HepG2 (cell line): ENCODE results near the gene CCL4L2.

Experiments
- BRF2 ChIP-seq: sonication (generic); formaldehyde crosslinking; IDR thresholded peaks from 2 replicates; pipeline ENCODE4 v1.8.1; 2022; ENCODE audit warnings: mild to moderate bottlenecking, missing genetic modification reagents
- CTCF ChIP-seq: sonication (generic); formaldehyde crosslinking; IDR thresholded peaks from 2 replicates; pipeline ENCODE4 v1.5.0; 2020; ENCODE audit warnings: mild to moderate bottlenecking, missing genetic modification reagents, moderate library complexity
- IRF1 ChIP-seq: sonication (generic); formaldehyde crosslinking; IDR thresholded peaks from 2 replicates; pipeline ENCODE4 v1.4.0; 2020; ENCODE audit warnings: low read depth, mild to moderate bottlenecking, missing genetic modification reagents
- PHF8 ChIP-seq: sonication (generic); formaldehyde crosslinking; IDR thresholded peaks from 2 replicates; pipeline ENCODE4 v1.5.0; 2020; ENCODE audit warnings: missing genetic modification reagents
- POLR2A ChIP-seq, 2 experiments: IDR thresholded peaks; 2 replicates each; pipeline ENCODE4 v1.6.1; 2011; ENCODE audit warnings: low read depth in 2 of 2, low read length in 2 of 2, mild to moderate bottlenecking in 1 of 2, moderate library complexity in 1 of 2; ENCODE audit not compliant: insufficient read depth in 1 of 2
- RFX3 ChIP-seq: IDR thresholded peaks from 2 replicates; pipeline ENCODE4 v1.6.1; 2016; ENCODE audit warnings: missing biosample characterization, missing genetic modification reagents
- TAF1 ChIP-seq: sonication (generic); formaldehyde crosslinking; IDR thresholded peaks from 2 replicates; pipeline ENCODE4 v1.4.0; 2020; ENCODE audit warnings: missing genetic modification reagents
- TRIM24 ChIP-seq: sonication (generic); formaldehyde crosslinking; IDR thresholded peaks from 2 replicates; pipeline ENCODE4 v1.8.0; 2022; ENCODE audit warnings: mild to moderate bottlenecking, missing genetic modification reagents
- ZKSCAN8 ChIP-seq: IDR thresholded peaks from 2 replicates; pipeline ENCODE4 v1.6.1; 2016; ENCODE audit warnings: borderline replicate concordance, missing genetic modification reagents, missing compliant biosample characterization
- ZNF205 ChIP-seq: IDR thresholded peaks from 2 replicates; pipeline ENCODE4 v1.6.1; 2018; ENCODE audit warnings: missing biosample characterization, missing genetic modification reagents
- ZNF343 ChIP-seq: sonication (generic); formaldehyde crosslinking; IDR thresholded peaks from 2 replicates; pipeline ENCODE4 v1.4.0; 2020; ENCODE audit warnings: mild to moderate bottlenecking, missing genetic modification reagents
- ZNF503 ChIP-seq: sonication (generic); formaldehyde crosslinking; IDR thresholded peaks from 2 replicates; pipeline ENCODE4 v1.4.0; 2020; ENCODE audit warnings: missing genetic modification reagents
- ZNF770 ChIP-seq: sonication (generic); formaldehyde crosslinking; IDR thresholded peaks from 2 replicates; pipeline ENCODE4 v1.5.0; 2020; ENCODE audit warnings: mild to moderate bottlenecking, missing genetic modification reagents

GRCh38 chr17:36213695-36214094 is 2.8 kb downstream of the CCL4L2 start:
- no peak for TF ChIP-seq PHF8 (CRISPR knock-in tag)
- TF ChIP-seq TAF1 (CRISPR knock-in tag) = no peak
- TF ChIP-seq ZKSCAN8 (CRISPR knock-in tag) = no peak
- TF ChIP-seq ZNF503 (CRISPR knock-in tag) = no peak
- TF ChIP-seq ZNF770 (CRISPR knock-in tag) = no peak
- TF ChIP-seq ZNF343 (CRISPR knock-in tag) = no peak
- TF ChIP-seq CTCF (CRISPR knock-in tag) = no peak
- TF ChIP-seq ZNF205 = no peak
- no peak for TF ChIP-seq RFX3 (CRISPR knock-in tag)
- TF ChIP-seq TRIM24 (CRISPR knock-in tag) = no peak
- no peak for TF ChIP-seq IRF1 (CRISPR knock-in tag)
- no peak for TF ChIP-seq POLR2A (IDR thresholded peaks at IDR 0.05; ENCODE audit: insufficient read depth in 1 of 2, low read depth in 2 of 2, low read length in 2 of 2)
- TF ChIP-seq BRF2 (CRISPR knock-in tag) = no peak
